Loucy (cell line): ENCODE results near the gene AK4.

Experiments used
- H2AFZ ChIP-seq: fragments of 200-600 bp; sonication (generic); 2 replicates; pipeline ENCODE4 v1.6.0; 2016; ENCODE audit warnings: antibody characterized with exemption, mild to moderate bottlenecking, low read length, moderate library complexity
- H3F3A ChIP-seq: fragments of 200-600 bp; 2 replicates; pipeline ENCODE4 v1.6.0; 2016; ENCODE audit warnings: antibody characterized with exemption, low read depth, mild to moderate bottlenecking
- H3K27me3 ChIP-seq: fragments of 200-600 bp; sonication (generic); 2 replicates; pipeline ENCODE4 v1.6.1; 2014; ENCODE audit warnings: low read length, mild to moderate bottlenecking; ENCODE audit not compliant: insufficient read depth, poor library complexity, severe bottlenecking
- H3K36me3 ChIP-seq: fragments of 200-600 bp; sonication (generic); 2 replicates; pipeline ENCODE4 v1.6.1; 2016; ENCODE audit warnings: low read length; ENCODE audit not compliant: insufficient read depth
- H3K4me1 ChIP-seq: fragments of 200-600 bp; sonication (generic); 2 replicates; pipeline ENCODE4 v1.5.1; 2014; ENCODE audit warnings: low read length, mild to moderate bottlenecking; ENCODE audit not compliant: insufficient read depth, poor library complexity, severe bottlenecking
- H3K4me2 ChIP-seq: fragments of 200-600 bp; sonication (generic); 2 replicates; pipeline ENCODE4 v1.6.0; 2014; ENCODE audit warnings: antibody characterized with exemption, low read length, low read depth, mild to moderate bottlenecking; ENCODE audit not compliant: poor library complexity, severe bottlenecking
- H3K4me3 ChIP-seq: fragments of 200-600 bp; sonication (generic); 2 replicates; pipeline ENCODE4 v1.5.1; 2014; ENCODE audit warnings: low read length, mild to moderate bottlenecking, mixed read lengths; ENCODE audit not compliant: poor library complexity, severe bottlenecking
- H3K79me2 ChIP-seq: fragments of 200-600 bp; sonication (generic); 2 replicates; pipeline ENCODE4 v1.6.1; 2014; ENCODE audit warnings: low read length; ENCODE audit not compliant: insufficient read depth
- H3K9ac ChIP-seq: fragments of 200-600 bp; sonication (generic); 2 replicates; pipeline ENCODE4 v1.6.0; 2014; ENCODE audit warnings: mild to moderate bottlenecking, low read depth, low read length, moderate library complexity; ENCODE audit not compliant: poor library complexity, severe bottlenecking
- H3K9me2 ChIP-seq: fragments of 200-600 bp; sonication (generic); replicated peaks from 2 replicates; pipeline ENCODE4 v1.6.1; 2016; ENCODE audit warnings: low read depth, low read length, mixed read lengths
- H3K9me3 ChIP-seq: fragments of 200-600 bp; sonication (generic); 2 replicates; pipeline ENCODE4 v1.6.1; 2014; ENCODE audit warnings: mild to moderate bottlenecking, antibody characterized with exemption, low read length, low read depth; ENCODE audit not compliant: insufficient read depth
- H4K20me1 ChIP-seq: fragments of 200-600 bp; sonication (generic); 2 replicates; pipeline ENCODE4 v1.6.0; 2014; ENCODE audit warnings: antibody characterized with exemption, low read length, mild to moderate bottlenecking; ENCODE audit not compliant: insufficient read depth, poor library complexity, severe bottlenecking
- EZH2phosphoT487 ChIP-seq: fragments of 200-600 bp; IDR thresholded peaks from 2 replicates; pipeline ENCODE4 v1.6.1; 2018; ENCODE audit warnings: antibody characterized with exemption, mild to moderate bottlenecking, moderate library complexity, borderline replicate concordance
- TF ChIP-seq, protein P1 (sequence below): fragments of 200-600 bp; sonication (generic); conservative IDR thresholded peaks from 2 replicates; pipeline ENCODE4 v1.5.1; 2014; ENCODE audit warnings: mild to moderate bottlenecking, antibody characterized with exemption, low read length

AK4 gene

DNA sequence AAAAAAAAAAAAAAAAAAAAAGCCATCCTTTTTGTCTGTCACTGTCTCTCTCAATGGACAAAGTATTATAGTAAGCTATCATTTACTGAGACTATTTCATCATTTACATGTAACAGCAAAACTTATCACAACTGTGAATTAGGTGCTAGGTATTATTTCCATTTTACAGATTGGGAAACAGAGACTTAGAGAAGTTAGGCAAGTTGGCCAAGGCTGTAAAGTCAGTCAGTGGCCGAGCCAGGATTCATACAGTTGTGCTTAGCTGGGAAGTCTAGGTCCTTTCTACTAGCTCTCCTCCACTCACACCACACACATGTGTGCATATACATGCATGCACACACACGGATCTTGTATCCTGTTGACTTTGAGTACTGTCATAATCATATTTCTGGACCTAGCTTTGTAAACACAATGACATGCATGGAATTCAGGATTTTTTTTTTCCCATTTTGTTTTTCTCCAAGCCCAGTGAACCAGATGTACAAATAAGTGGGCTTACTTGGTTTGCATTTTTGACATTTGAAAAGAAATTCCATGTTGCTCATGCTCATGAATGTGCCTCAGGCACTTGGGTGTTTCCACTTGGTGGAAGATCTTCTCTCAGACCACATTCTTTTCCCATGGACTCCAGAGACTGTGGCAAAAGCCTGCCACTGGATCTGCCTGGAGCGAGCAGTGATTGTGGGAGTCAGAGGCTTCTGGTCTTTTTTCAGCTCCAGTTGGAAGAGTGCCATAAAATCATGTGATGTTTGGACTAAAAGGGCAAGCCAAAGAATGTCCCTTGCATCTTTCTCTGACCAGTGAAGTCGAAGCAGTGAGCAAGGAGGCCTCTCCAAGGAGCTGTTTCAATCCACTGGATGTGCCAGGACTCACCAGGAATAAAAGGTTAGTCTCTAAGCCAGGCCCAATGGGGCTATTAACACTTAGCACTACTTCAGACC lies 99.7 kb downstream of the AK4 start:
- Histone ChIP-seq H3K9me3 (no peaks in the 10 kb centered on the region), H3K4me3 (no peak overlapping the region), H3K4me1 (no peaks in the 10 kb centered on the region), H3K4me2 (no peak overlapping the region), H4K20me1 (no peaks in the 10 kb centered on the region), H3K27me3 (no peaks in the 10 kb centered on the region), H2AFZ (no peak overlapping the region), H3K79me2 (no peaks in the 10 kb centered on the region), H3K36me3 (no peaks in the 10 kb centered on the region), H3F3A (no peaks in the 10 kb centered on the region), H3K9ac (no peak overlapping the region), H3K9me2 (no peaks in the 10 kb centered on the region)
- TF ChIP-seq EZH2phosphoT487, result no peak
- TF ChIP-seq, protein P1, sequence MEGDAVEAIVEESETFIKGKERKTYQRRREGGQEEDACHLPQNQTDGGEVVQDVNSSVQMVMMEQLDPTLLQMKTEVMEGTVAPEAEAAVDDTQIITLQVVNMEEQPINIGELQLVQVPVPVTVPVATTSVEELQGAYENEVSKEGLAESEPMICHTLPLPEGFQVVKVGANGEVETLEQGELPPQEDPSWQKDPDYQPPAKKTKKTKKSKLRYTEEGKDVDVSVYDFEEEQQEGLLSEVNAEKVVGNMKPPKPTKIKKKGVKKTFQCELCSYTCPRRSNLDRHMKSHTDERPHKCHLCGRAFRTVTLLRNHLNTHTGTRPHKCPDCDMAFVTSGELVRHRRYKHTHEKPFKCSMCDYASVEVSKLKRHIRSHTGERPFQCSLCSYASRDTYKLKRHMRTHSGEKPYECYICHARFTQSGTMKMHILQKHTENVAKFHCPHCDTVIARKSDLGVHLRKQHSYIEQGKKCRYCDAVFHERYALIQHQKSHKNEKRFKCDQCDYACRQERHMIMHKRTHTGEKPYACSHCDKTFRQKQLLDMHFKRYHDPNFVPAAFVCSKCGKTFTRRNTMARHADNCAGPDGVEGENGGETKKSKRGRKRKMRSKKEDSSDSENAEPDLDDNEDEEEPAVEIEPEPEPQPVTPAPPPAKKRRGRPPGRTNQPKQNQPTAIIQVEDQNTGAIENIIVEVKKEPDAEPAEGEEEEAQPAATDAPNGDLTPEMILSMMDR, result no peak

DNA sequence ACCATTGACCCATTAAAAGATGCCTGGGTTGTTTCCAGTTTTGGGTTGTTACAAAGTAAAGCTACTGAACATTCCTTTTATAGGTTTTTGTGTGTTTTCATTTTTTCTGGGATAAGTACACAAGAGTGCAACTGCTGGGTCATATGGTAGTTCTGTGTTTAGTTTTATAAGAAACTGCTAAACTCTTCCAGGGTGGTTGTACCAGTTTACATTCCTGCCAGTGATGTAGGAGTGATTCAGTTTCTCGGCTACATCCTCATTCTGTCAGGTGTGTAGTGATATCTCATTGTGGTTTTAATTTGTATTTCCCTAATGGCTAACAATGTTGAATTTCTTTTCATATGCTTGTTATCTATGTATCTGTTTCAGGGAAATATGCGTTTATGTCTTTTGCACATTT lies 102.8 kb downstream of the AK4 start:
- Histone ChIP-seq H3K36me3 (no peaks in the 10 kb centered on the region), H3K4me2 (no peak overlapping the region), H4K20me1 (no peaks in the 10 kb centered on the region), H3K9me3 (no peaks in the 10 kb centered on the region), H3K4me3 (no peak overlapping the region), H3K27me3 (no peaks in the 10 kb centered on the region), H3K9me2 (no peaks in the 10 kb centered on the region), H3F3A (no peaks in the 10 kb centered on the region), H3K9ac (no peak overlapping the region), H3K79me2 (peaks cover 13% of the 10 kb centered on the region), H2AFZ (no peak overlapping the region), H3K4me1 (peaks cover 17% of the 10 kb centered on the region)
- TF ChIP-seq EZH2phosphoT487, result no peak
- TF ChIP-seq, protein P1, result no peak

DNA sequence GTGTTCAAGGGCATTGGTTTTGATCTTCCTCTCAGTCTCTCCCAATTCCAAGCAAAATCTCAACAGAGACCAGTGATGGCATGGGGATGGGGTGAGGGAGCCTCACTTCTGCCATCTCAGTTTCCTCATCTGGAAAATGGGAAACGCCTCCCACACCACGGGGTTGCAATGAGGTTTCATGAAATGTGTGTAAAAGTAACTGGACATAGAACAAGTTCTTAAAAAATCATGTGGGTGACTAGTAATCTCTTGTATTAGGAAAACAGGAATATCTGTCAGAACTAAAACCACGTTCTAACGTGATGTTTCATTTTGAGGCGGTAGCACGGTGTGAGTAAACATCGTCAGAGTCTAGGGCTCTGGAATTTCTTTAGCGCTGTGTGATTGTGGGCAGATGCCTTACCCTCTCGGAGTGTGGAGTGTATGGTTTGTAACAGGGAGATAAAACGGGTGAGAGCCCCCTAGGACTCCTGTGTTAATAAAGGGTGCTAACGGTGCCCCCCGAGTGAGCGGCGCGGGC lies 105.9 kb downstream of the AK4 start:
- H3K9ac ChIP-seq, result peak overlapping the region; percentile 67
- H2AFZ ChIP-seq, result peak overlapping the region; percentile 93
- H3K27me3 ChIP-seq, result no peaks in the 10 kb centered on the region
- H3K4me2 ChIP-seq, result peak overlapping the region; percentile 77
- no peaks in the 10 kb centered on the region for H3K9me2 ChIP-seq
- H3K4me1 ChIP-seq, result peaks cover 23% of the 10 kb centered on the region
- no peaks in the 10 kb centered on the region for H4K20me1 ChIP-seq
- H3F3A ChIP-seq, result no peaks in the 10 kb centered on the region
- H3K9me3 ChIP-seq, result no peaks in the 10 kb centered on the region
- H3K79me2 ChIP-seq, result peaks cover 13% of the 10 kb centered on the region
- TF ChIP-seq, protein P1, result no peak
- TF ChIP-seq EZH2phosphoT487, result no peak
- peak overlapping the region; percentile 82 for H3K4me3 ChIP-seq
- no peaks in the 10 kb centered on the region for H3K36me3 ChIP-seq
